Ectodermal cell (in vitro differentiated cells): ENCODE measurements around the gene USB1.
A peak's percentile ranks its signal among the peaks of the same experiment; 100 is the strongest.
"Not testable (repeated sequence)": the region's sequence is repeated elsewhere in the genome, so short reads cannot be mapped to it uniquely, and the experiment has no call there.

Experiments
- H3K27ac ChIP-seq: 2 replicates; pipeline ENCODE4 v1.7.0; 2013; ENCODE audit warnings: mild to moderate bottlenecking, low read depth, low read length; ENCODE audit not compliant: insufficient read depth, poor library complexity, severe bottlenecking
- H3K27me3 ChIP-seq: 2 replicates; pipeline ENCODE4 v1.7.0; 2013; ENCODE audit warnings: mild to moderate bottlenecking, low read length; ENCODE audit not compliant: insufficient read depth, control insufficient read depth, poor library complexity, severe bottlenecking
- H3K36me3 ChIP-seq: one replicate; pipeline ENCODE4 v1.7.0; 2013; ENCODE audit warnings: low read length; ENCODE audit not compliant: control insufficient read depth, insufficient read depth
- H3K4me1 ChIP-seq: one replicate; pipeline ENCODE4 v1.7.0; 2013; ENCODE audit warnings: low read length; ENCODE audit not compliant: control insufficient read depth, insufficient read depth
- H3K4me3 ChIP-seq: 2 replicates; pipeline ENCODE4 v1.7.0; 2013; ENCODE audit warnings: low read depth, low read length, control low read depth; ENCODE audit not compliant: insufficient read depth
- H3K9me3 ChIP-seq: 2 replicates; pipeline ENCODE4 v1.7.0; 2013; ENCODE audit warnings: mild to moderate bottlenecking, low read length, moderate library complexity; ENCODE audit not compliant: control insufficient read depth
- WGBS, 2 experiments: methylation state at CpG; one replicate each; pipeline ENCODE4 v1.1.7; 2013; ENCODE audit warnings: missing lambda C conversion rate in 2 of 2; 5-methylcytosine and 5-hydroxymethylcytosine counted together

Gene USB1

GRCh38 chr16:57999971-58000705 lies 1.1 kb upstream of the USB1 start, which contains the start of gene ZNF319:
TSS of gene ZNF319 (minus strand) at chr16:58000672. CDS start at chr16:57998265, 2,407 bp downstream.
- peak within 1 kb of the TSS; percentile 78 for H3K4me3 ChIP-seq
- H3K27ac ChIP-seq = no peak within 1 kb of the TSS
- peaks cover 7% of the 10 kb centered on the region for H3K36me3 ChIP-seq
- H3K9me3 ChIP-seq = no peaks in the 10 kb centered on the region
- 1% methylated on average over 95 of the region's 95 CpGs for WGBS, 2 experiments
- peaks cover 10% of the 10 kb centered on the region for H3K4me1 ChIP-seq
- no peaks in the 10 kb centered on the region for H3K27me3 ChIP-seq

DNA sequence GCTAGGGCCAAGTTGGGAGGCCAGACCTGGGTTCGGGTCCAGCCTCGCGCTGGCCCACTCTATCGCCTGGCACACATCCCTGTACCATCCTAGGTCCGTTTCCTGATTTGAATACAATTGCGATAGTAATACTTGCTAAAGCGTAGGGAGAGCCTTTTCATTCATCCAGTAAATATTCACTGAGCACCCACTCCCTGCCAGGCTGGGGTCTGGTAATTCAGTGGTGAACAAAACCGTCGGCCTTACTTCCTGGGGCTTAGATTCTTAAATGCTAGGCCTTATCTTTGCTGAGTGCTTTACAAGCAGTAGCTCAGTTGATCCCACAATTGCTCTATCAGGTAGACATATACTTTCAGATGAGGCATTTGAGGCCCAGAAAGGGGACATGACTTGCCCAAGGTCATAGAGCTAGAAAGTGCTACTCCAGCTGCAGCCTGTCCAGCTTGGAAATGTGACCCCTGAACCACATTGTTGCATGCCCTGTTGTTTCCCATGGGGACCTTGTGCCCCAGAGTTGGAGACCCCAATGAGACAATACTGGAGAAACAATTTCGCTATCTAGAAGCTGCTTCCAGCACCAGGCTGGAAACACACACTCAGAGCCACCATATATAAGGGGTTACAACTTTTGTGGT lies 691 bp downstream of the USB1 start:
- no peak overlapping the region for H3K27ac ChIP-seq
- H3K9me3 ChIP-seq = no peaks in the 10 kb centered on the region
- peaks cover 7% of the 10 kb centered on the region for H3K36me3 ChIP-seq
- 53 to 57% methylated on average over 10 of the region's 10 CpGs for WGBS, 2 experiments
- H3K27me3 ChIP-seq = no peaks in the 10 kb centered on the region
- H3K4me3 ChIP-seq = peak overlapping the region; percentile 78
- H3K4me1 ChIP-seq = peaks cover 10% of the 10 kb centered on the region

- H3K27me3 ChIP-seq = no peaks in the 10 kb centered on the region
- H3K4me1 ChIP-seq = peaks cover 10% of the 10 kb centered on the region
- no peak overlapping the region for H3K27ac ChIP-seq
- 95 to 97% methylated on average over 9 of the region's 9 CpGs for WGBS, 2 experiments
- H3K4me3 ChIP-seq = no peak overlapping the region
- H3K9me3 ChIP-seq = no peaks in the 10 kb centered on the region
- H3K36me3 ChIP-seq = peaks cover 7% of the 10 kb centered on the region
These were observed 1.2 kb downstream of the USB1 start for GRCh38 chr16:58002416-58002800.

GRCh38 chr16:58002936-58003335 lies 1.7 kb downstream of the USB1 start:
- no peak overlapping the region for H3K27ac ChIP-seq
- no peaks in the 10 kb centered on the region for H3K9me3 ChIP-seq
- H3K36me3 ChIP-seq = peaks cover 7% of the 10 kb centered on the region
- WGBS, 2 experiments = 93 to 95% methylated on average over 5 of the region's 5 CpGs
- H3K27me3 ChIP-seq = no peaks in the 10 kb centered on the region
- no peak overlapping the region for H3K4me3 ChIP-seq
- peaks cover 10% of the 10 kb centered on the region for H3K4me1 ChIP-seq

- not testable (repeated sequence) for H3K9me3 ChIP-seq, H3K27me3 ChIP-seq, H3K4me3 ChIP-seq, H3K36me3 ChIP-seq, H3K27ac ChIP-seq, H3K4me1 ChIP-seq
- WGBS, 2 experiments = 96 to 98% methylated on average over 12 of the region's 12 CpGs
These were observed 3.5 kb downstream of the USB1 start for GRCh38 chr16:58004736-58005135.

- H3K27ac ChIP-seq = no peak overlapping the region
- no peak overlapping the region for H3K4me3 ChIP-seq
- H3K27me3 ChIP-seq = no peaks in the 10 kb centered on the region
- no peaks in the 10 kb centered on the region for H3K9me3 ChIP-seq
- no peaks in the 10 kb centered on the region for H3K36me3 ChIP-seq
- H3K4me1 ChIP-seq = peaks cover 14% of the 10 kb centered on the region
- WGBS, 2 experiments = 86 to 89% methylated on average over 11 of the region's 11 CpGs
These were observed 8.7 kb downstream of the USB1 start for GRCh38 chr16:58009856-58010416.

GRCh38 chr16:58010886-58011285 lies 9.7 kb downstream of the USB1 start:
- Histone ChIP-seq H3K36me3 (no peaks in the 10 kb centered on the region), H3K27me3 (no peaks in the 10 kb centered on the region), H3K9me3 (no peaks in the 10 kb centered on the region), H3K4me3 (no peak overlapping the region), H3K27ac (no peak overlapping the region), H3K4me1 (peaks cover 14% of the 10 kb centered on the region)
- 44 to 46% methylated on average over 3 of the region's 3 CpGs for WGBS, 2 experiments

DNA sequence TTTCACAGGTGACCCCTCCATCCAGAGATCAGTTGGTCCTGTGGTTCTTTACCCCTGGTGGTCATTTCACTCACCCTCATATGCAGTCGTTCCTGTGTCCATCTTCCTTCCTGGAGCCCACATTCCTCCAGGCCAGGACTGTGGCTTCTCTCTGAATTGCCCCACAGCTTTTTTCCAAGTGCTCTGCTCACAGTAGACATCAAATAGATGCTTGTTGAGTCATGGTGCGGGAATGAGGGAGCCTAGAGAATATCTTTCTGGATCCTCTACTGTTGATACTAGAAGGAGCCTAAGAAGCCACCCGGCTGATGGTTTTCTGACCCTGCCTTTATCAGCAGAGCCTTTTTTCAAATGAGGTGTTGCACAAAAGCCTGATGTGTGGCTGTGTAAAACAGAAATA lies 10.4 kb downstream of the USB1 start:
- H3K4me3 ChIP-seq = no peak overlapping the region
- no peak overlapping the region for H3K27ac ChIP-seq
- no peaks in the 10 kb centered on the region for H3K36me3 ChIP-seq
- no peaks in the 10 kb centered on the region for H3K27me3 ChIP-seq
- WGBS, 2 experiments = 90 to 93% methylated on average over 3 of the region's 3 CpGs
- H3K4me1 ChIP-seq = peaks cover 14% of the 10 kb centered on the region
- H3K9me3 ChIP-seq = no peaks in the 10 kb centered on the region

GRCh38 chr16:58012481-58012880 lies 11.3 kb downstream of the USB1 start:
- Histone ChIP-seq H3K9me3 (no peaks in the 10 kb centered on the region), H3K4me3 (no peak overlapping the region), H3K27ac (no peak overlapping the region), H3K36me3 (no peaks in the 10 kb centered on the region), H3K27me3 (no peaks in the 10 kb centered on the region), H3K4me1 (peaks cover 14% of the 10 kb centered on the region)
- 62 to 65% methylated on average over 9 of the region's 9 CpGs for WGBS, 2 experiments

GRCh38 chr16:58013201-58013956 lies 12.2 kb downstream of the USB1 start:
- H3K4me3 ChIP-seq = no peak overlapping the region
- H3K27ac ChIP-seq = no peak overlapping the region
- H3K4me1 ChIP-seq = peaks cover 14% of the 10 kb centered on the region
- WGBS, 2 experiments = 84 to 89% methylated on average over 8 to 9 of the region's 9 CpGs
- no peaks in the 10 kb centered on the region for H3K27me3 ChIP-seq
- H3K9me3 ChIP-seq = no peaks in the 10 kb centered on the region
- no peaks in the 10 kb centered on the region for H3K36me3 ChIP-seq
